Measurements from ENCODE around the gene CRYGD. TPM values are rescaled to one million over a fixed set of nuclear protein-coding genes. Genes with fewer than 3 reads are reported as not detected.

CRYGD gene
- total and polyA plus RNA-seq, 2 donors (not counting 3 experiments of a cell fraction or from before 2014, with no cell fraction given), result not detected

DNA sequence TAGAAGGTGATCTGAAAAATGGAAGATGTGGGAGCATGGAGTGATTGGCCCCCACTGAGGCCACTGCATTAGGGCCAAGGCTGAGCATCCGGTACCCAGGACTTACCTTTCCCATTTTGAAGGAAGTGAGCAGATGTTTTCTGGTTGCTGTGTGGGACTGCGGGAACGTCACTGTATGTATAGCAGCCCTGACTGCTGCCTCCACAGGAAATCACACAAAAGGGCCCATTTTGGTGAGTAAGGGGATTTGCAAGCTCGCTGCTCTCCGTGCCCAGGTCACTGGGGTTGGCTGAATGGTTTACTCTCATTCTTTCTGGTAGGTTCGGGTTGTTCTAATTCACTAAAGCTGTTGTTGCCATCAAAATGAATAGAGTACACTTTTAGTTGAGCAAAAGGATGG is 21.7 kb upstream of the CRYGD start, which contains the start of gene CRYGB:
Gene CRYGB (minus strand): TSS at position 153 of the 400 bp plus-strand sequence. CDS start 38 bp downstream, at position 115.
- BruUV-seq (replicated peaks), result no TSS peak

DNA sequence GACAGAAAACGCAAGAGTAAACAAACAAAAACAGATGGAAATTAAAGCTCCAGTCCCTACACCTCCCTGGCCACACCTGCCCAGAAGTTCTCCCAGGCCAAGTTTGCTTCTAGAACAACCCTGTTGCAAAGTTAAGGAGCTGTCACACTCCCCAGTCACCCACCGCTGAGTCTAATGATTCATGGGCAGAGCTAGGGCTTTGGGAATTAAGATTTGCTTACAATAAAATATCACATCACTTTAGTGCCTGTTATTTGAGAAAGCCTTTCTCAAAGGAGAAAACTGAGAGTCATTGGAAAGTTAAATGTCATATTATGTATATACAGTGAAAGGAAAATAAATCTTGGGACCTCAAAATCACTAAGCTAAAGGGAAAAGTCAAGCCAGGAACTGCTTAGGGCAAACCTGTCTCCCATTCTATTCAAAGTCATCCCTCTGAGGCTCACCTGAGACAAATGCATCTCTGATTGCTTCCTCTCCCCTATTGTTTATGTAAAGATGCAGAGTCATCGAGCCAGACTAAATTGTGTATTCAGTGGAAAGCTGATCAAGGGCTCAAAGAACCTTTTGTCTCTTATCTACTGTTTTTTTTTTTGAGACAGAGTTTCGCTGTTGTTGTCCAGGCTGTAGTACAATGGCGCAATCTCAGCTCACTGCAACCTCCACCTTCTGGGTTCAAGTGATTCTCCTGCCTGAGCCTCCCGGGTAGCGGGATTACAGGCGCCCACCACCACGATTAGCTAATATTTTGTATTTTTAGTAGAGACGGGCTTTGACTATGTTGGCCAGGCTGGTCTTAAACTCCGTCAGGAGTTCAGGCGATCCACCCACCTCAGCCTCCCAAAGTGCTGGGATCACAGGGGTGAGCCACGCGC is 18.8 kb upstream of the CRYGD start:
- FAIRE-seq (no peak), DNase-seq (ENCODE audit: low read depth, low spot score) (no peak)
- H3K9me3 ChIP-seq (replicated peaks; ENCODE audit: control insufficient read depth, insufficient read depth, low read length), result no peaks in the 10 kb centered on the region
- ChIA-PET POLR2A (no interaction called here), CTCF (interaction anchor here (1.1 kb wide), 1 partner anchor 12 kb away, joined by 3 read pairs; no protein-coding TSS in a partner anchor)
- dilution Hi-C loops (cut with MboI; ENCODE audit: extremely low pct_ligation_motif_present, low sequenced_read_pairs), result no loop called here
- no peak overlapping the region for H2AFZ ChIP-seq (ENCODE audit: low read depth, low read length)
- H3K79me2 ChIP-seq (ENCODE audit: control insufficient read depth, insufficient read depth, low read length), result no peaks in the 10 kb centered on the region
- H3K9me1 ChIP-seq (replicated peaks; ENCODE audit: control insufficient read depth, extremely low read depth, insufficient read depth, low read length), result no peaks in the 10 kb centered on the region
- intact Hi-C loops (cut with micrococcal nuclease), result no loop called here
- H3K36me3 ChIP-seq (ENCODE audit: control insufficient read depth in 2 of 2, extremely low read depth in 1 of 2, insufficient read depth in 2 of 2, low read length in 2 of 2), result no peaks in the 10 kb centered on the region
- H3K4me3 ChIP-seq (replicated peaks in 1 of 3; ENCODE audit: insufficient read depth in 1 of 3, low read depth in 1 of 3, low read length in 3 of 3), result no peak overlapping the region
- H3K9ac ChIP-seq (replicated peaks; ENCODE audit: extremely low read depth, insufficient read depth, low read length), result no peak overlapping the region
- BruUV-seq (replicated peaks), result no TSS peak
- H3K27me3 ChIP-seq (ENCODE audit: control insufficient read depth in 2 of 2, insufficient read depth in 2 of 2, low read length in 2 of 2), result no peaks in the 10 kb centered on the region
- no peak overlapping the region for H3K27ac ChIP-seq (ENCODE audit: insufficient read depth, low read depth, low read length)
- no peak for TF ChIP-seq POLR2A (IDR thresholded peaks at IDR 0.05; ENCODE audit: low read depth, low read length)
- TF ChIP-seq JUN (IDR thresholded peaks at IDR 0.05; ENCODE audit: borderline replicate concordance, insufficient read depth, insufficient read length, low read depth), result no peak
- no peak for TF ChIP-seq GATA2 (IDR thresholded peaks at IDR 0.05; ENCODE audit: insufficient read depth, insufficient read length, low read depth, low read length)
- TF ChIP-seq MYC (IDR thresholded peaks at IDR 0.05; ENCODE audit: low read depth, low read length), result no peak
- TF ChIP-seq EZH2 (IDR thresholded peaks at IDR 0.05; ENCODE audit: borderline replicate concordance, low read depth, low read length, severe bottlenecking), result no peak
- TF ChIP-seq POLR2AphosphoS5 (IDR thresholded peaks at IDR 0.05; ENCODE audit: insufficient read depth, low read depth, low read length), result no peak
- no peak for TF ChIP-seq MAX (IDR thresholded peaks at IDR 0.05; ENCODE audit: insufficient read depth, insufficient read length)
- TF ChIP-seq, protein P1, sequence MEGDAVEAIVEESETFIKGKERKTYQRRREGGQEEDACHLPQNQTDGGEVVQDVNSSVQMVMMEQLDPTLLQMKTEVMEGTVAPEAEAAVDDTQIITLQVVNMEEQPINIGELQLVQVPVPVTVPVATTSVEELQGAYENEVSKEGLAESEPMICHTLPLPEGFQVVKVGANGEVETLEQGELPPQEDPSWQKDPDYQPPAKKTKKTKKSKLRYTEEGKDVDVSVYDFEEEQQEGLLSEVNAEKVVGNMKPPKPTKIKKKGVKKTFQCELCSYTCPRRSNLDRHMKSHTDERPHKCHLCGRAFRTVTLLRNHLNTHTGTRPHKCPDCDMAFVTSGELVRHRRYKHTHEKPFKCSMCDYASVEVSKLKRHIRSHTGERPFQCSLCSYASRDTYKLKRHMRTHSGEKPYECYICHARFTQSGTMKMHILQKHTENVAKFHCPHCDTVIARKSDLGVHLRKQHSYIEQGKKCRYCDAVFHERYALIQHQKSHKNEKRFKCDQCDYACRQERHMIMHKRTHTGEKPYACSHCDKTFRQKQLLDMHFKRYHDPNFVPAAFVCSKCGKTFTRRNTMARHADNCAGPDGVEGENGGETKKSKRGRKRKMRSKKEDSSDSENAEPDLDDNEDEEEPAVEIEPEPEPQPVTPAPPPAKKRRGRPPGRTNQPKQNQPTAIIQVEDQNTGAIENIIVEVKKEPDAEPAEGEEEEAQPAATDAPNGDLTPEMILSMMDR (IDR thresholded peaks at IDR 0.05; ENCODE audit: extremely low read depth in 1 of 2, insufficient read depth in 1 of 2, low read depth in 1 of 2, low read length in 2 of 2), result no peak
- no peak for TF ChIP-seq FOS (IDR thresholded peaks at IDR 0.05; ENCODE audit: borderline replicate concordance, insufficient read depth, low read length)
- no peaks in the 10 kb centered on the region for H4K20me1 ChIP-seq (replicated peaks; ENCODE audit: control insufficient read depth, extremely low read depth, insufficient read depth, low read length)
- H3K4me1 ChIP-seq (ENCODE audit: control insufficient read depth, extremely low read depth, insufficient read depth, low read length), result no peaks in the 10 kb centered on the region
- H3K4me2 ChIP-seq (ENCODE audit: insufficient read depth, low read length), result no peak overlapping the region

More for the DNA sequence above, 21.7 kb upstream of the CRYGD start, which contains the start of gene CRYGB:
- Histone ChIP-seq H3K9me1 (replicated peaks; ENCODE audit: control insufficient read depth, extremely low read depth, insufficient read depth, low read length) (no peaks in the 10 kb centered on the region), H3K4me1 (ENCODE audit: control insufficient read depth, extremely low read depth, insufficient read depth, low read length) (no peaks in the 10 kb centered on the region), H4K20me1 (replicated peaks; ENCODE audit: control insufficient read depth, extremely low read depth, insufficient read depth, low read length) (no peaks in the 10 kb centered on the region), H3K27ac (ENCODE audit: insufficient read depth, low read depth, low read length) (no peak within 1 kb of the TSS), H3K4me2 (ENCODE audit: insufficient read depth, low read length) (no peak within 1 kb of the TSS), H3K79me2 (ENCODE audit: control insufficient read depth, insufficient read depth, low read length) (no peaks in the 10 kb centered on the region), H3K36me3 (ENCODE audit: control insufficient read depth in 2 of 2, extremely low read depth in 1 of 2, insufficient read depth in 2 of 2, low read length in 2 of 2) (no peaks in the 10 kb centered on the region), H3K4me3 (replicated peaks in 1 of 3; ENCODE audit: insufficient read depth in 1 of 3, low read depth in 1 of 3, low read length in 3 of 3) (no peak within 1 kb of the TSS), H3K27me3 (ENCODE audit: control insufficient read depth in 2 of 2, insufficient read depth in 2 of 2, low read length in 2 of 2) (no peaks in the 10 kb centered on the region), H2AFZ (ENCODE audit: low read depth, low read length) (no peak within 1 kb of the TSS), H3K9ac (replicated peaks; ENCODE audit: extremely low read depth, insufficient read depth, low read length) (no peak within 1 kb of the TSS), H3K9me3 (replicated peaks; ENCODE audit: control insufficient read depth, insufficient read depth, low read length) (no peaks in the 10 kb centered on the region)
- FAIRE-seq, result no peak
- dilution Hi-C loops (cut with MboI; ENCODE audit: extremely low pct_ligation_motif_present, low sequenced_read_pairs) (no loop called here), intact Hi-C loops (cut with micrococcal nuclease) (no loop called here)
- ChIA-PET POLR2A (no interaction called here), CTCF (no interaction called here)
- TF ChIP-seq MYC (IDR thresholded peaks at IDR 0.05; ENCODE audit: low read depth, low read length) (no peak), EZH2 (IDR thresholded peaks at IDR 0.05; ENCODE audit: borderline replicate concordance, low read depth, low read length, severe bottlenecking) (no peak)
- DNase-seq (ENCODE audit: low read depth, low spot score), result no peak

Data from endothelial cell of umbilical vein (primary cell).